T-helper 1 cell treated with Interleukin-12 subunit alpha and Interleukin-12 subunit beta and Interleukin-4 antibody, amounts not matched to agents 30 ng/mL and 1 ng/mL, for 36 hours (primary cell): Measurements from ENCODE around the gene ADAMTS19. TPM values are rescaled to one million over a fixed set of nuclear protein-coding genes. Genes with fewer than 3 reads are reported as not detected.

ENCODE experiments used
- intact Hi-C: fragments of 100-400 bp; cut with micrococcal nuclease; formaldehyde crosslinking; loops from one replicate; pipeline ENCODE4 v1.15.1; 2024
- total RNA-seq: library from RNA; stranded (reverse); gene quantifications from 2 replicates; pipeline ENCODE4 v1.2.3, GENCODE V29; 2022

ADAMTS19 gene
- total RNA-seq, 1 donor from 2014 or later, result not detected

- intact Hi-C loops, result loop anchor here (1.0 to 10.0 kb wide), 2 partner anchors 104 to 1450 kb away; no protein-coding TSS in a partner anchor
These were observed 204.3 kb downstream of the ADAMTS19 start for GRCh38 chr5:129664336-129664937.

- intact Hi-C loops, result no loop called here
These were observed 210.9 kb downstream of the ADAMTS19 start for GRCh38 chr5:129670957-129671500.

DNA sequence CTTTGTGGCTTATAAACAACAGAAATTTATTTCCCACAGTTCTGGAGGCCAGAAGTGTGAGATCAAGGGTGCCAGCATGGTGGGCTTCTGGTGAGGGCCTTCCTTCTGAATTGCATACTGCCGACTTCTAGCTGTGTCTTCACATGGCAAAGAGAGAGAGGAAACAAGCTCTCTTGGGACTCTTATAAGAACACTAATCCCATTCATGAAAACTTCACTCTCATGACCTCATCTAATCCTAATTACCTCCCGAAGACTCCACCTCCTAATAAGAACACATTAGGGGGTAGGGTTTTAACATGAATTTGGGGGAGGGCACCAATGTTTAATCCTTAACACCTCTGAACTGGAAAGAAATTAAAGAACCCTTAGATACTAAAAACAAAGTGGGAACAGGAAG is 211.9 kb downstream of the ADAMTS19 start:
- intact Hi-C loops, result no loop called here

- intact Hi-C loops, result no loop called here
These were observed 219.6 kb downstream of the ADAMTS19 start for GRCh38 chr5:129679671-129680070.

DNA sequence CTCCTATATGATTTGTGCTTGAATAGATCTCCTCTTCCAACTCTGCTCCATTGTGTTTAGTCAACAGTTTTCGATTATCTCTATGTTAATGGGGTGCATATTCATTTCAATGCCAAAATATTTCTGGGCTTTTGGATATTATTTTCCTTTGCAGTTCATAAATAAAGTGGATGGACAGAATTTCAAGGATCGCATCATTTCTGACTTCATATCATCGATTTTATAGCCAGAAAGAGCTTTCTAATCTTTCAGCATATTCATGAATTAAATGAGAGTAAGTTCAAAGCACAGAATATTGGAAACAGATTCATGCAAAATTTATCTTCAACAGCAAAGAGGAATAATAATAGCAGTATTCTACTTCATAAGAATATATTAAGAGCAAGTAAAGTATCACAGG is 227.8 kb downstream of the ADAMTS19 start:
- intact Hi-C loops, result no loop called here

- intact Hi-C loops, result no loop called here
These were observed 228.9 kb downstream of the ADAMTS19 start for GRCh38 chr5:129689045-129689444.

DNA sequence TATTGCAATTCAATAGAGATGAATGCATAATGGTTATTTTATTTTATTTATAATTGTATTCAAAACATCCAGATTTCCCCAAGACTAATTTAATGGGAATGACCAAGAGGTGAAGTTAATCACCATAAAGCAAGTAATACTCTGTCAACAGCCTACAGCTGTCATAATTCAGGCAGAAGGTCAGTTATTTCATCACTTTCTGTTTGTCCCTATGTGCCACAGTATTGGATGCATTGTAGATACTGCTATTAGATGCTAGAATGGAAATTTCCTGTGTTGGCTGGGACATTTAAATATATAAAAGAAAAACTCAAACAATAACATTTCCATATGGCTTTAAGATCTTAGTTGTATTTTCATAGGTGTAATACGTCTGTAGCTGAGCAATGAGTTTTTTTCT is 231.1 kb downstream of the ADAMTS19 start:
- intact Hi-C loops, result no loop called here

DNA sequence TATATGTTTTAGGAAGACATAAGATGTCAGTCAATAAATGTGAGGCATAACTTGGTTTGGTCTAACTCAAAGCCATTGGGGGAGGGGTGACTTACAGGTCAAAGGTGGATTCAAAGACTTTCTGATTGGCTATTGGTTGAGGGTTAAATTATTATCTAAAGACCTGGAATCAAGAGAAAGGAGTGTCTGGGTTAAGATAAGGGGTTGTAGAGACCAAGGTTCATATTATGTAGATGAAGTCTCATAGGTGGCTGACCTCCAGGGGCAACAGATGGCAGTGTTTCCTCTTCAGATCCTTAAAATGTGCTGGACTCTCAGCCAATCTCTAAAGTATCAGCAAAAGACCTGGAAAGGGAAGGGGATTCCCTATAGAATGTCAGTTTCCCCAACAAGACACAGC is 236.5 kb downstream of the ADAMTS19 start:
- intact Hi-C loops, result no loop called here

DNA sequence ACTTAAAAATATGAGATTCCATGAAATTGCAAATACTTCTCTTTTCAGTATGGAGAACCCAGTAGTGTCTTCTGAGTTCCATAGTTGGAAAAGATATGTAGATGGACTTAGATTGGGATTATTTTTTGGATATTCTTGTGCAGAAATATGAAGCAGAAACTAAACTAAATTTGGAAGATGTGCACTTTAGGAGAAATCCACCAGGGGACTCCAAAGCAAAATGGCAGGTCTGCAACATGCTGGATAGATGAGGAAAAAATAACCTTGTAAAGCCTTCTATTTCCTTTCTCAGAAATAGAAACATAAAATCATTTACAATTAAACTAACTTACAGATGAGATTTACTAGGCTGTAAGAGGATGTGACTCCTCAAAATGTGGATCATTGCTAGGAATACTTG is 238.6 kb downstream of the ADAMTS19 start:
- intact Hi-C loops, result no loop called here

DNA sequence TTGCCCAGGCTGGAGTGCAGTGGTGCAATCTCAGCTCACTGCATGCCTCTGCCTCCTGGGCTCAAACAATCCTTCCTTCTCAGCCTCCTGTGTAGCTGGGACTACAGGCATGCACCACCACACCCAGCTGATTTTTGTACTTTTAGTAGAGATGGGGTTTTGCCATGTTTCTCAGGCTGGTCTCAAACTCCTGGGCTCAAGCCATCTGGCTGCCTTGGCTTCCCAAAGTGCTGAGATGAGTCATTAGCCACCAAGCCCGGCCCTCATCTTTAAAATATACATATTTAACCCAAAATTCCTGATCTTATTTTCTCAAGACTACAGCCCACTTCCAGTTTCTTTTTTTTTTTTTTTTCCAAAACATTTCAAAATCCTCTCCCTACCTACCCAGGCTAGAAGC is 256.1 kb downstream of the ADAMTS19 start:
- intact Hi-C loops, result no loop called here

DNA sequence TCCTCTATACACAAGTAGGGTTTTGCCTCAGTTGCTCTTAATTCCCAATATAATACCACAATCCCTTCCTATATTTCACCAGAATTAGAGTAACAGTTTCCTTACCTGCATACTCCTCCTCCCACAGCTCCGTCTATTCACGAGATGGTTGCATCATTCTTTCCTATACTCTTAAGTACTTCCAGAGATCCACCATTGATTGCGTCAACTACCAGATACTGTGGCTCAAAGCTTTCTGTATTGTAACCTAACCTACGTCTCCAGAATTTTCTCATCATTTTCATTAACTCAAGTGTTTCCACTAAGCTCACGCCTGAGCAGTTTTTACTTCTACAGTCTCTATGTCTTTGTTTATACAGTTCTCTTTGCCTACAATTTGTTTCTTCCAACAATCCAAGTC is 256.6 kb downstream of the ADAMTS19 start:
- intact Hi-C loops, result no loop called here

DNA sequence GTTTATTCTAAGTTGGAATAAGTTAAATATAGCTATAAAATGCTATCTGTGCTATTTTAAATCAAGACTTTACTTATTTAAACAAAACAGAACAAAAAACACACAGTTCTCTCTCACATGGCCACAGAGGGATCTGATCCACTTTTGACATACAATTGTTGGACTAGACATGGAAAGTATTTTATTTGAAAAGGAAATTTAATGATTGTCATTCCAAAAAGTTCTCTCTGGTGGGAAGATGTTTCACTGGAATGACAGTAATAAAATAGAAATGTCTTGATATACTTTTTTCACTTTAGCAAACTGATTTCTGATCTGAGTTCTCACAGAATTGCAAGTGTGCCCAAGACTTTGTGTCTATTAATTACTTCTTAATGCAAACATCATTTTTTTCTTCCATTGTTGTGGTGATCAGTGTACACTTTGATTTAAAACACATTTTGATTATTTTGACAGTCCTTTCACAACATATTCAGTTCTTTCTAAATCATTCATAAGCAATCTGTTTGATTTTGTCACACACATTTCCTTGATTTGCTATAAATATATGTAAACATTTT is 257.7 kb downstream of the ADAMTS19 start:
- intact Hi-C loops, result no loop called here

DNA sequence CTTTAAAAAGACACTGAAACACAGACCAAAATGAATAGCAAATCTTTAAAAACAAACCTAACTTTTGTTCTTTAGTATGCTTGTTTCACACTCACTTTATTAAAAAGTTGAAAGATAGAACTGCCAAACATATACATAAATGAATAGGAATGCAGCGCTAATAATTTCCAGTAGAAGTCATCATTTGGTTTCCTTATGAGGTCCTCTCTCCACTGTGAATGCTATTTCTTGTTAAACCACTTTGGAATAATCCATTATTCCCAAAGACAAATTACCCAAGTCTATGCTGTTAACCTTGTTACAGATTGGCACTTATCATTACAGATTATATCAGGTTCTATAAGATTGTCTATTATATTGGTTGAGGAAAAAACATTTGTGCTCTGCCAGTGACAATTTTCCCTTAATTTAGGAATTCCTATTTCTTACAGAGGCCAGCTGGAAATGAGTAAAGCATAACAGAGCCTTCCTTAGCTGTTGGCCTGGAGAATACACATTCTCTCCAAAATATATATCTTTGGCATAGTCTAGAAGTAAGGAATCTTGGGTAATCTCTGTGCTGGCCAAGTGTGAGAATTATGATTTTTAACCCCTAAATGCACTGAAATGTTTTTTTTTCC is 258.5 kb downstream of the ADAMTS19 start:
- intact Hi-C loops, result no loop called here

GRCh38 chr5:129724222-129724621 is 264.1 kb downstream of the ADAMTS19 start:
- intact Hi-C loops, result no loop called here

DNA sequence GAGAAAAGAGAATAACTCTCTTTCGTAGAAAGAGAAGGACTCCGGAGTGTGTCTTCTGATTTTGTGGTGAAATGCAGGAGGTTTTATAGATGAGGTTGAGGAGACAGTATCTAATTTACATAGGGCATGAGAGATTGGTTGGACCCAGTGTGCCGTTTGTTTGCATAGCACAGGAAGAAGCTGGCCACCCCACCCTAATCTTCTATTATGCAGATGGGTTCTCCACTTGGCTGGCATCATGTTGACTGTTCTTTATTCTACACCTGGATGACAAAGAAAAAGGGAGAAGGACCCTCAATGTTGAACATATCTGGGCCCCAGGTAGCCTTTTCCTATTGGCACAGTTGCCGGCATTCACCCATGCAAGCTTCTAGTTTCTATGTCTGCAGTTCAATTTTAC is 264.5 kb downstream of the ADAMTS19 start:
- intact Hi-C loops, result no loop called here

- intact Hi-C loops, result no loop called here
These were observed 279.7 kb downstream of the ADAMTS19 start for GRCh38 chr5:129739773-129740172.

- intact Hi-C loops, result no loop called here
These were observed 283.6 kb downstream of the ADAMTS19 start for GRCh38 chr5:129743541-129744187.

DNA sequence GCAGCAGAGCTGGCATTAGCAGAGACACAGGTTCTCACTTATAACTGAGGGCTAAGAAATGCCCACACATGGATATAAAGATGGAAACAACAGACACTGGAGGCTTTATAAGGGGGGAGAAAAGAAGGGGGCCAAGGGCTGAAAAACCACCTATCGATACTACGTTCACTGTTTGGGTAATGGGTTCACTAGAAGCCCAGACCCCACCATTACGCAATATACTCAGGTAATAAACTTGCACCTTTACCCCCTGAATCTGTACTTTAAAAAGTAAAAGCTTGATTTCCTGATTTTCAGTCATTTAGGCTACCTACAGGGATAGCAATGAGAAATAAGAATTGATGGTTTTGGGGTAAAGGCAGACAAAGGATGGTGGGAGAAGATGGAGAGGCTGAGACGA is 285.9 kb downstream of the ADAMTS19 start:
- intact Hi-C loops, result no loop called here

DNA sequence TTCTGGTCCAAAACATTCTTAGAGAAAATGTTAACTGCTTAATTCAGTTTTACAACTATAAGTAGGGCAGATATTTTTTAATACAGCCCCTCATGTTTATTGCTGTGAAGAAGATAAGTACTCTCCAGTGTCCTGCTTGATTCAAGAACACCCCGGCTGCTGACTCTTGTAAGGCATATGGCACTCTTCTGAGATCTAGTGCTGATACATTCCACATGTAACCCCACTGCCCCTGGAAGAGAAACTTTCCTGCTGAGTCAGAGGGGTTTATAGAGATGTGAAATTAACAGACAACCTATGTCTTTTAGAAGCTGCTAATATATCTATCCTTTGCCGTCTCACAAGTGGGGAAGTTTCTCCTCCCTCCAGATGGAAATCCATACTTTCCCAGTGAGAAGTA is 286.8 kb downstream of the ADAMTS19 start:
- intact Hi-C loops, result no loop called here

GRCh38 chr5:129747572-129748407 is 287.7 kb downstream of the ADAMTS19 start, which contains the start of gene MINAR2:
MINAR2 (plus strand) TSS chr5:129748094; CDS start chr5:129748191, 97 bp downstream.
- intact Hi-C loops, result no loop called here
